Stromal cell of bone marrow (primary cell): ENCODE results near the gene MROH2B.

ENCODE experiments used
- DNase-seq: peaks from one replicate; pipeline ENCODE4 v3.0.0-alpha.2; 2012; ENCODE audit warnings: low read depth

The MROH2B gene

DNA sequence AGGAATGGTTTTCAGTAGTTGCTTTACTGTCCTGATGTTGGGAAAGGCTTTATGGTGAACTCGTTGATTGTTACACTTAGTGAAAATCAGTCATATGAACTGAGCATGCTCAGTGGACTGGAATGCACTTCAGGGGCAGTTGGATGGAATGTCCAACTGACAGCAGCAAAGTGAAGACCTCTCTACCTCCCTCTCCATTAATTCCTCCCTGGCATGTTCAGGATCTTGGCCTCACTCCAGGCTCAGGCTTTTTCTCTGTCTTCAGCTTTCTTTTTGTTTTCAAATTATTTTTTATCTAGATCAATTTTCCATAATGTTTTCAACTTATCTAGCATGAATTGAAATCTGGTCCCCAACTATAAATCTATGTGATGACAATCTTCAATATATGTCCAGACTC is at the start of gene MROH2B:
TSS of gene MROH2B (minus strand) at position 101 of the 400 bp plus-strand sequence. CDS start 490 bp downstream, outside the sequence.
- DNase-seq: no peak

DNA sequence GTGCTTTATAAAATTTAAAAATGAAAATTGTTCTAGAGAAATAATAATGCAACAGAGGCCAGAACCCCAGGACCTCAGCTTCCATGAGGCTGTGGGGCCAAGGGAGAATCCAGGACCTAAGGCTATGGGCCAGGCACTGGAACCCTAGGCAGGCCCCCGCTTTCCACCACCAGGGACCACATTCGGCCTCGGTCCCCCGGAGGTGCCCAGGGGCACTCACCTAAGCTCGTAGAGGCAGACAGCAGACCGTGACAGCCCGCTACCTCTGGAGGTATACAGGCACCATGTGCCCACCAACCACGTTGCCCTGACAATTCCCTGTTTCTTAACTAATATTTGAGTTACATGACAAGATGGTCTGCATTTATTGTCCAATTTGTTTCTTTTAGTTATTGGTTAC is 49.5 kb upstream of the MROH2B start:
- no peak for DNase-seq

DNA sequence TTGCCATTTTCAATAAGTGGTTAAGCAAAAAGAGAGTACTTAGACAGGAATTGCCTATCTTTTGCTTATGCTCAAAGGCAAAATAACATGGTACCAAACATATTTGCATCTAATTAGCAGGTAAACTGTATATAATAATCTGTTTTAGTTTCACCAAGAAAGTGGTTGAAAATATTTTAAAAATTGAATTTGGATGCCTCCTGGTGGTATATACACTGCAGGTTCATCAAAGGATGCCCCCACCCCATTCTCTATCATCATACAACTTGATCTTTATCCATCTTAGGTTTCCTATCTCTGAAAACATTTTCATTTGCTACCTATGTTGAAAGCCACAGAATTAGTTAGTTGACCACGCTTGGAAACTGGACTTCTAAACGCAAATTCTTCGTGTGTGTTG is 47.0 kb upstream of the MROH2B start:
- DNase-seq: no peak

DNA sequence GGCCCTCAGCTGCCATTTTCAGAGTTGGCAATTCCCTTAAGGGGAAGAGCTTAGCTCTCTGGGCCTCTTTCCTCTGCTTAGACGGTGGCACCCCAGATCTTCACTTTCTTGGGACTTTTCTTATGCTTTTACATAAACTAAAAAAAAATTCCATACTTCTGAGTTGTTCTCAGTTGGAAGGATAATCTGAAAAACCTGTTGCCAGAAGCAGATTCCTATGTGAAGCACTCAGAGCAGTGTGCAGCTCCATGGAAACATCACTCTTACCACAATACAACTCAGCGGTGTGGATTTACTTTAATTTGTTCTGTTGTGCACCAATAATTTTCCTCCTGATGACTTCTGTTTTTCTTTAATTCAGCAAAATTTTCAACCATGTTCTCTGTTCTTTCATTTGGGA is 44.1 kb upstream of the MROH2B start:
- peak; percentile 77 for DNase-seq

DNA sequence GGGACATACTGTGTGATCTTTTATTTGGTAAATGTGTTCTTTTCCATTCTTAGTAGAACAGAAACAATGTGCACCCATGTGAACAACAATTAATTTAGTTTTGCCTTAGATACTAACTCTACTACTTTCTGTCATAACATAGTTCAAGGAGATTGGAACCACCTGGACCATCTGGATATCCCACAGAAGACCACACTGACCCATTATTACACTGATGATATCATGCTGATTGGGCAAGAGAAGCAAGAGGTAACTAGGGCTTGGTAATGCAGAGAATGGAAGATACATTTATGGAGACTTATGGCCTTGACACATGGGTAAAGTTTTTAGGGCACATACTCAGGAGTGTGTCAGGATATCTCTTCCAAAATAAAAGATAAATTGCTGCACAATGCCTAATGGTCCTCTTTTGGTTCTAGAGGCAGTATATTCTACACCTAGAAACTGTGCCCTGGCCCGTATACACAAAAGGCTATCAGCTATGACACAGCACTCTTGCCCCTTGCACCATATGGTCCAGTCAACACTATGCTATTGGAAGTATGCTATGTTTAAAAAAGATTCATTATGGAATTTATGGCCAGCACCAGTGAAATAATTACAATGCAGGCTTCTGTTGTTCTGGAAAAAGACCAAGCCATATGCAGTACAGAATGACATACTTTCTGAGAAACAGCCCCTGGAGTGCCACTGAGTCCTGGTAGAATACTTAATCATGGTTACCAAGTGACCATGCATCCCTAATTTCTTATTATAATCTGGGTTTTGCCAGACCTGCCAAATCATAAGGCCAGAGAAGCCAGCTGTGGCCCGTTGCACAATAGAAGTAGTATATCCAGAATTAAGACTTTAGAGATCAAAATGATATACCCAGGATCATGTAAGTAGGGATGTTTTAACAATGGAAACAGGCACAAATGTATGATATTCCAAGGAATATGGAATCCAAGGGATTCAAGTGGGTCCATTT is 41.6 kb upstream of the MROH2B start:
- no peak for DNase-seq

DNA sequence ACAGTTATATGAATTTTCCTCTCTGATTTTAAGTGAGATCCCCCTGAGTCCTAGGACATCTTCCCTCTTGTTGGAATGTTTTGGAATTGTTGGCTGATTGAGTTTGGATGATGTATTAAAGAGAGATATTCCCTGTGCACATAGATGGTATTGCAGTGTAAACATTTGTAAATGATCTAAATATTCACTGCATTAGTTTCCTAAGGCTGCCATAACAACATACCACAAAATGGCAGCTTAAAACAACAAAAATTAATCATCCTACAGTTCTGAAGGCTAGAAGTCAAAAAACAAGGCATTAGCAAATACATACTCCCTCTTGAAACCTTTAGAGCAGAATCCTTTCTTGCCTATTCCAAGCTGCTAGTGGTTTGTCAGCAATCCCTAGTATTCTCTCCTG is 38.0 kb upstream of the MROH2B start:
- DNase-seq: no peak

DNA sequence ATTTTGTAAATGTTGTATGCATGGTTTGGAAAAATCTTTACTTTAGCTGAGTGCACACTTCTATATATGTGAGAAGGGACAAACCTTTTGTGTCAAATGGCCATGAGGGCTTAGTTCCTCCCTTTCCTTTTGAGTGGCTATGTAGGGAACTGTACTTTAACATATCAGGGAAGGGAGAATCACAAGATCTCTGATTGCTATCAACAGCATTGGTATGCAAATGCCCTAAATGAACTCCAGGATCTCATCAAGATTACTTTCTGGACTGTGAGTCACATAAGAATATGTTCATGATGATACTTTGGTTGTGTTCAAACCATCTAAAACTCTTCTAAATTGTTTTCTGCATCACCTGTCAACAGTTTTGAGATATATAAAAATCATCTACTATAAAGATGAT is 31.2 kb upstream of the MROH2B start:
- no peak for DNase-seq

DNA sequence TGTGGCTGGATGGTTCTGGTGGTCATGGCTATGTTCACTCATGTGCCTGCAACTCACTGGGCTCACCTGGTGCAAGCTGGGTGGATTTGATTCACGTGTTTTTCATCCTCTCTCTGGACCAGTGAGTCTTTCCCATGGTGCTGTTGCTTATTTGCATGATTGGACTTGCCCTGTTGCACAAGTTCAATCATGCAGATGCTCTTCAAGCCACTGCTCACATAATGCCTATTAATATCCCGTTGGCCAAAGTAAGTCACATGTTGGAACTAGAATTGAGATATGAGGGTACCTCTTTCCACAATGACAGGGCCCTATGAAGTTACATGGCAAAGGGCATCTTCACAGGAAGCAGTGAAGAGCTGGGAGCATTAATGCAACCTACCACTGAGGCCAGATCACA is 26.5 kb upstream of the MROH2B start:
- no peak for DNase-seq

DNA sequence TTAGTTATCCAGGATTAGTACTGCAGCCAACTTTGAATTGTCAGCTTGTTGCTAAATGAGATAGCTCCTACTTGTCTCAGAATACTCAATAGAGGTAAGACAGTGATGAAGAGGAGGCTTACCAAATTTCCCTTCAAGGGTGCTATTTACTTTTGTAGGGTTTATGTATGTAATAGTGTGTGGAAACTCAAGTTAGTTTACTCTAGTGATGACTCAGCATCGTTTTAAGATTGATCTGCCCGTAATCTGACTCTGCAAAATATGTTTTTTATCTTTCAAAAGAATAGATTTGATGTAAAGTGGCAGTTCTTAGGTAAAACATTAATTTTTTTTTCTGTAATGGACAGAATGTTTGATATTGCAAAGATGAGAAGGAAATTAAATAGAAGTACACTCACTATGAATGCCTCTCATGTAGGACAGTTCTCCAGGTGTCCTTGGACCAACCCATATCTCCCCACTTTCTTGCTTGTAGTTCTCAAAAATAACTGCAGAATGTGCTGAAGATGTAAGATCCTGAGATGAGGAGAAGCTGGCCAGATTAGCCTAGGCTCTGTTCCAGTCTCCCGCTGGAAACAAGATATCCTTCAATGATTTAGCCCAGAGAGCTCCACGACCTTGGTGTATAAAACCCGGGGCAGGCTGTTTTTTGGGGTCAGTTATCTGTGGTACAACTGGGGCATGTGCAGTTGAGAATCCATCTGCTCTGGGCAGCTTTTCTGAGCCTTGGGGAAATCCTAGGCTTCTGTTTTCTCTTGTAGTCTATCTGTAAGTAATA is 24.4 kb upstream of the MROH2B start:
- DNase-seq: no peak

DNA sequence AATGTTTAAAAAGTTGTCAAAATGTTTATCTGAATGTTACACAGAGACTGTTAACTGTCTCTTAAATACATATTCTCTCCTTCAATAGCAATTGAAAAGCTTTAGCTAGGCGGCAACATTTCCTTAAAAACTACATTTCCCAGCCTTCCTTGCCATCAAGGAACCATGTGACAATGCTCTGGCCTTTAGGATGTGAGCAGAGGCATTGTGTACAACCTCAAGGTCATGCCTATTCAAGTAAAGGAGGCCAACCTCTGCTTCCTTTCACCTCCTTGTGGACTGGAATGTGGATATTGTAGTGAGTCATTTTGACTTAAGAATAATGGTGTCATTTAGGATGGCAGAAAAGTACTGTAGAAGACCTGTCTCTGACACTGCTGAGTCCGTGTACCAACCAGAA is 23.7 kb upstream of the MROH2B start:
- no peak for DNase-seq

DNA sequence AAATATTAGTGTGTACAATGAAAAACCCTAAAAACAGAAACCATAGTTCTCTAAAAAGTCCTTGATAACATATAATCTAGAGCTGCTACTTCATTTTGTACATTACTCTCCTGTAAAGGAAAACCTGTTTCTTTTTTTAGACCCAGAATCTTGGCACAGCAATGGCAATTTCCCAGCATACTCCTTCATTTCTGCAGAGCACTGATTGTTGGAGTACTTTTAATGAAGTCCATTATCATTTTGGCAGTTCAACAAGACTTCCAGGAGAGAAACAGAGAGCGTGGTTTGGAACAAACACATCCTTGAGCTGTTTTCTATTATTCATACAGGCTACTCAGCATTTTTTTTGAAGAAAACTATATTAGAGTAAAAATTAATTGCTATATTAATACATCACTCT is 22.7 kb upstream of the MROH2B start:
- no peak for DNase-seq

DNA sequence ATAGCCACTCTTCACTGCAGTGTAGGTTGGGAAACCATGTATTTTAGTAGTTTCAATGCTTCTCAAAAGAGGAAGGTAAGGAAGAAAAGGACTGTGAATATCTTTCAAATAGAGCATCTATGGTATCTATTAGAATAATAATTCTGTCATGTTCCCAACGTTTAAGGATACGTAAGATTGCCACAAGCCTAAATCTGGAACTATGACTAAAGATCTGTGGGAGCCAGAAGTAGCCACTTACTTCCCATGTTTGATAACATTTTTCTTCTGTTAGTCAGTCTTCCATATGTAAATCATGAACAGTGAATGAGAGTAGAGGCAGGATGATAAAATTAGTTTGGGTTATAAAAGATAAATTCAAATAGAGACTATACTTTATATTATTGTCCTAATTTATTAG is 16.3 kb upstream of the MROH2B start:
- peak; percentile 39 for DNase-seq

DNA sequence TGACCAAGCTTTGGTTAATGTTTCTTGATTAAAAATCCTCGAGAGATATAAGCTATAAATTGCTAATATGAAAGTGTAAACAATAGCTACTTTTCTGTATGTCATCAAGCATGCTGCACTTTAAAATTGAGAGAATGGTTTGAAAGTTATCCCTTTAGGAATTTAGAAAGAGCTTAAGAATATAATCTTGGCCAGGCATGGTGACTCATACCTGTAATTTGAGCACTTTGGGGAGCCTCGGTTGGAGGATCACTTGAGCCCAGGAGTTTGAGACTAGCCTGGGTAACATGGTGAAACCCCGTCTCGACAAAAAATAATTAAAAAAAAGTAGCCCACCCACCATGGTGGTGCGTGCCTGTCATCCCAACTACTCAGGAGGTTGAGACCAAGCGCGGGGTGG is 12.2 kb upstream of the MROH2B start:
- peak; percentile 23 for DNase-seq

DNA sequence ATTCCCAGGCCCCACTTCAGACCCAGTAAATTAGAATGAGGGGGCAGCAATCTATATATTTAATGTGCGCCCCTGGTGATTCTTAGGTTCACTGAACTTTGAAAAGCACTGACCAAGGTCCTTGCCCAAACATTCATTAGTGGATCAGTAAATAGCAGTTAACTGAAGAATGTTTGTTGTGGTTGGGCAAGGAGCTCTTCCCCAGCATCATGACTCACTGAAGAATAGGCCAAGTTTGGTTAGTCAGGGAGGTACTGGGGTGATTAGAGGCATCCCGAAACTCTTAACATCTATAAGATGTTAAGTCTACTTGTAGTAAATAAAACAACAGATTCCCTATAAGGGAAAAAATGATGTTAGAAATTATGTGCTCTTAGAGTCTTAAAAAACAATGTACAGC is 833 bp upstream of the MROH2B start:
- DNase-seq: peak; percentile 25

DNA sequence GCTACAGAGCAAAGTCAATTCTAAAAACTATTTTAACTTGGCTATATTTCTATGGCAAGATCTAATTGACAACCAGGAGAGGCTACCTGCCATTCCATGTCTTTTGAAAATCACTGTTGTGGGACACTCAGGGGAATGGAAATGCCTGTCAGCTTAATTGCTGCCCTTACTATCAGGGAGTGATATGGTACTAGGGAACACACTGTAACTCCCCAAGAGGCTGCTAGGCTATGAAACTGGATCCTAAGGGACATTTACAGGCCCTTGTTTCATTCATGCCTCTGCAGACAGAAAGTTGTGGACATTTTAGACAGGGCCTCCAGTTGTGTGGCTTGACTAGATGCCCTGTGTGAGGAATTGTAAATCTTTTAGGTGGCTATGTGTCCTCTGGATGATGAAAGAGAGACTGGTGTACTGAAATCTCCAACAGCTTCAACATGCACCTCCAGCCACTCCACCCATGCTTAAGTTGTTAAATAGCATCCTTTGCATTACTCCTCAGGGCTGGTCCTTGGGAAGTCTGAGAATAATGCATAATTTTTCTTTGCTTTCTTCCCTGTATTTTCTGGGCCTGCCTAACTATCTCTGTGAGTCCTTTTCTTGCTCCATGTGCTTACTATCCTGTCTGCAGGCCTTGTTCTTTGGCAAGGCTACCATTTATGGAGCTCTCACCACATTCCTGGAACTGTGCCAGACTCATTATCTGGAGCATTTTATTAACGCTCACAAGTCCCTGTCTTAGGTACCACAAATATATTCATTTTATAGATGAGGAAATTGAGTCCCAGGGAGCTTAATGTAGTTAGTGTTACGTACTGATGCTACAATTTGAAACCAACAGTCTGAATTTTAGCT is 3.2 kb downstream of the MROH2B start:
- DNase-seq: no peak

DNA sequence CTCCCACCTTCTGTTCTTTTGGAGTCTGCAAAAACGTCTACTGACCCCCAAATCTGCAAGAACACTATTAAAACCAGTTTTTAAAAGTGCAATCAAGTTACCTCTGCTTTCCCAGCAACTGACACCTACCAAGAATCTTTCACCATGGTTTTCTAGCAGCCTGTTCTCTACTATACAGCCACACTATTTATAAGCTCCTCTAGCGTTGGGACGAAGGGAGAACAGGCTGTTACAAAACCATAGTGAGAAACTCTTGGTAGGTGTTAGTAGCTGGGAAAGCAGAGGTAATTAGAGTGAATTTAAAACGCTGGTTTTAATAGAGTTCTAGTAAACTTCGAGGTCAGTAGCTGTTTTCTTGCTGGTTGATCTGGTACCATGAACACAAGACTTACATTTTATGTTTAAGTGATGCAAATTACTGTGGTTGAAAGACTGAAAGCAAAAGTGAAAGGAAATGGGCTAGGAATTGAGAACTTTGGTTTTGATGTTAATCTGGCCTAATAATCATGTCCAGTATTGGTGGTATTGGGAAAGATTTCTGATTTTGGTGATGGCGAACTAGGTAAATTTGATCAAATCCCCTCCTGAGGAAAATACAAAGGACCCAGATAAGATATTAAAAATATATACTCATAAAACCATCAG is 5.3 kb downstream of the MROH2B start:
- no peak for DNase-seq

DNA sequence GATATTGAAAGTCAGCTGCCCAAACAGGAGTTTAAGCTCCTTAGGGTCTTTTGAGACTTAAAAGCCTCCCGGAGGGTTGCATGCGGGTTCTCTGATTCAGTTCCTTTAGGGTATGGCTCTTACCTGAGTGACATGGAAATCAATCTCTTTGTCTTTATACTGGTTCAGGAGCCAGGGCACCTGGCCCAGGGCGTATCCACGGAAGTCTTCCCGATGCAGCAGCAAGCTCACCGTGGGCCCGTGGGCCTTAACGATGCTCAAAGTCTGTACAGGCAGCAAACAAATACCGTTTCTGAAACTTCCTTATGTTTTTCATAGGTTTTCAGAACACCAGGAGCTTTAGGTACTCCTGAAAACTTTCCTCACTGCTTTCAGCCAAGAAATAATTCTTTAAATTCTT is 13.2 kb downstream of the MROH2B start:
- no peak for DNase-seq

DNA sequence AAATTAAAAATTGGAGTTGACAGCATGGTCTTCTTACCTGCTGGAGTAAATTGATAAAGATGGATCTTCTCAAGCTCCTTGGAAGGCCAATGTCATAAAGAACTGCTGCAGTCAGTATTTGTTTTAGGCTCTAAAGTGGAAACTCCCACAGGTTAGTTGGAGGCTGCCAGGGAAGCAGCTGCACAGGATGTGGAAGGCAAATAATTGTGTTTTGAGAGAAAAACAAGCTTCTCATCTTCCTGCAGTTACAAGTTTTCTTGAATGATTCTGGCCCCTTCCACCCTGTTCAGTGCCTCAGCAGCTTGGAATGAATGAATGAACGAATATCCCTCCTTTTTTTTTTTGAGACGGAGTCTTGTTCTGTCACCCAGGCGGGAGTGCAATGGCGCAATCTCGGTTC is 13.9 kb downstream of the MROH2B start:
- DNase-seq: no peak

DNA sequence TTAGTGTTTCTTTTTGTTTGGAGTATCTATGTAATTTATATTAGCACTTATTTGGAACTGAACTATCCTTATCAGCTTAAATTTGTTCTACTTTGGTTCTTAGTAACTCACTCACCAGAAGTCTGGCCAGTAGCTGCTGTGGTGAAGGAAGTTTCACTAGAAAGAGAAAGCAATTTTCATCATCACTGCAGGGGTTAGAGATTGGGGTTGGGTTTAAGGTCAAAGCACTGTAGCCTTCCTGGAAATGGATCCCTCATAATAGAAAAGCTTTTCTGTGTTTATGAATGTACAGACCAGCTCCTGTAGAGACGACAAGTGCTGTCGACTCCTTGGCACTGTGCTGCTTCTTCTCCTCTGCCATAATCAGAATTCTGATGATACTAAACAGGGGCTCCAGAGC is 22.2 kb downstream of the MROH2B start:
- DNase-seq: no peak

DNA sequence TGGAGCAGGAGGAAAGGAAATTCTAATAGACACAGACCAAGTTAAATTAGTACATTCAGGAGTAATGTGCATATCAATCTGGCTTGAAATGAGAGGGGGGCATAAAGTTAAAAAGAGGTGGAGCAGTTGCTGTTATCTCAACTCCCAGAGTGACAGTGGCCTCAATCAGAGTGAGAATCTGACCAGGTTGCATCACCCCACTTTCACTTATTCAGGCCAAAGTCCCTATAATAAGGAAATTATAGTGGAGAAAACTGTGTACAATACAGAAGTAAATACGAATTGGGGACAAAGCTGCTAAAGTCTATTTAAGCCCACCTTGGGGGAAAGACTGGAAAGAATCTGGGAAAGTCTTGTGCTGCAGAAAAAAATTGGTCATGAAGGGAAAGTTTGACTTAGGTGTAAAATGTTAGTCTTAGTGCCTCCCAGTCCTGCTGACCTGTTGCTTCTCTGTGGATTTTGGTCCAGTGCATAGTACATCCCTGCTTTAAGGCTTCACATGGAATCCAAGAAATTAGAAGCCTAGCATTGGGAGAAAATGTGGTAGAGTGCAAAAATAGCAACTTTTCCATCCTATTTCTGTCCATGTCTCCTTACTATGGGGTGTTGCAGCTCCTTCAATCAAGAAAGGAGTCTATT is 27.9 kb downstream of the MROH2B start:
- DNase-seq: no peak

DNA sequence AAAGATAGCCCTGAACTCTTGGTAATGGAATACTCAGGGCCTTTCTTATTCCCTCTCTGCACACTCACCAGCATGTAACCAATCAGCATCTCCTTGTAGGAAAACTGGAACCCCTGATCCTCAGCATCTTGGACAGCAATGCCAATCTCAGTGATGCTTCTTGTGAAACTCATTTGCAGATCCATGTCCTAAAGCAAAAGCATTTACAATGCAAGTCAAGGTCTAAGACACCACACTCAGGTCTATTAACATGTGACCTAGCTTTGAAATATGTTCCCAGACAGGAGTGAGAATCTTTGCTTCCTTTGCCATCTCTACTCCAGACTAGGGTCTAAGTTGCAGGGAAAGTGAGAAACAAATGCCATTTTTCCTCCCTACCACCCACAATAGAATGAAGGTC is 38.2 kb downstream of the MROH2B start:
- no peak for DNase-seq
